IMR-90 (cell line): ENCODE measurements around the gene TTC21A. TPM values are rescaled to one million over a fixed set of nuclear protein-coding genes. Genes with fewer than 3 reads are reported as not detected.

Experiments
- ATAC-seq: fragments of 200-7000 bp; cut with Tn5 transposase; 2 replicates; pipeline ENCODE4 v1.9.1; 2020; ENCODE audit warnings: low read depth, mild to moderate bottlenecking, moderate library complexity
- BruUV-seq: library from RNA; stranded (reverse); fragments of 400-500 nt; replicated peaks from 2 replicates; lab custom pipeline; 2021; lab: Mats Ljungman, UMichigan
- CTCF ChIA-PET: fragments of 300-600 bp; formaldehyde crosslinking; extraction: SDS; loops from one replicate; lab custom pipeline; 2021; ENCODE audit warnings: antibody characterized with exemption; lab: Yijun Ruan, JAX
- POLR2A ChIA-PET: fragments of 300-600 bp; sonication (Branson Sonifier 250); formaldehyde crosslinking; loops from one replicate; lab custom pipeline; 2022; ENCODE audit warnings: antibody characterized with exemption; ENCODE audit not compliant: unreplicated experiment; lab: Charles Lee
- DNase-seq: peaks from one replicate; pipeline ENCODE4 v3.0.0; 2013
- H2AFZ ChIP-seq: replicated peaks from 2 replicates; pipeline ENCODE3; 2013; ENCODE audit warnings: low read length, mild to moderate bottlenecking; ENCODE audit not compliant: poor library complexity
- H2AK5ac ChIP-seq: 2 replicates; pipeline ENCODE4 v1.6.1; 2013; ENCODE audit warnings: low read depth, low read length, inconsistent platforms
- H2AK9ac ChIP-seq: replicated peaks from 2 replicates; pipeline ENCODE3; 2013; ENCODE audit warnings: mild to moderate bottlenecking, low read depth, low read length, moderate library complexity; ENCODE audit not compliant: poor library complexity
- H2BK120ac ChIP-seq: 2 replicates; pipeline ENCODE4 v1.6.1; 2013; ENCODE audit warnings: low read depth, low read length, inconsistent platforms
- H2BK15ac ChIP-seq: 3 replicates; pipeline ENCODE4 v1.6.1; 2013; ENCODE audit warnings: low read depth, low read length, inconsistent platforms
- H2BK20ac ChIP-seq: 2 replicates; pipeline ENCODE4 v1.6.1; 2013; ENCODE audit warnings: low read depth, mild to moderate bottlenecking, inconsistent platforms, low read length, moderate library complexity
- H2BK5ac ChIP-seq: 2 replicates; pipeline ENCODE4 v1.6.1; 2013; ENCODE audit warnings: mild to moderate bottlenecking, low read depth, low read length, inconsistent platforms; ENCODE audit not compliant: poor library complexity, severe bottlenecking
- H3K14ac ChIP-seq: replicated peaks from 2 replicates; pipeline ENCODE4 v1.6.1; 2013; ENCODE audit warnings: low read depth, low read length, inconsistent platforms
- H3K18ac ChIP-seq: 2 replicates; pipeline ENCODE4 v1.6.1; 2013; ENCODE audit warnings: low read depth, low read length, control low read depth
- H3K23ac ChIP-seq: 2 replicates; pipeline ENCODE4 v1.6.1; 2013; ENCODE audit warnings: low read depth, low read length, inconsistent platforms
- H3K27ac ChIP-seq: 2 replicates; pipeline ENCODE4 v1.5.1; 2013; ENCODE audit warnings: mild to moderate bottlenecking, control low read depth, low read length; ENCODE audit not compliant: insufficient read depth
- H3K27me3 ChIP-seq: 2 replicates; pipeline ENCODE4 v1.6.1; 2013; ENCODE audit warnings: low read length; ENCODE audit not compliant: control insufficient read depth, insufficient read depth
- H3K36me3 ChIP-seq: 2 replicates; pipeline ENCODE4 v1.6.1; 2013; ENCODE audit warnings: low read length, mixed read lengths; ENCODE audit not compliant: control insufficient read depth, insufficient read depth
- H3K4ac ChIP-seq: 2 replicates; pipeline ENCODE4 v1.6.1; 2013; ENCODE audit warnings: low read depth, low read length, inconsistent platforms
- H3K4me1 ChIP-seq: 2 replicates; pipeline ENCODE4 v1.6.1; 2013; ENCODE audit warnings: low read length, mixed read lengths; ENCODE audit not compliant: control insufficient read depth, insufficient read depth
- H3K4me2 ChIP-seq: 2 replicates; pipeline ENCODE4 v1.6.1; 2013; ENCODE audit warnings: low read depth, mild to moderate bottlenecking, control low read depth, low read length, moderate library complexity
- H3K4me3 ChIP-seq: 2 replicates; pipeline ENCODE4 v1.5.1; 2013; ENCODE audit warnings: low read depth, mild to moderate bottlenecking, control low read depth, low read length, moderate library complexity; ENCODE audit not compliant: insufficient read depth
- H3K56ac ChIP-seq: 2 replicates; pipeline ENCODE4 v1.6.1; 2013; ENCODE audit warnings: low read length, inconsistent platforms; ENCODE audit not compliant: insufficient read depth; ENCODE audit errors: extremely low read depth
- H3K79me1 ChIP-seq, 2 experiments: 2 replicates each; pipeline ENCODE4 v1.6.1; 2013; ENCODE audit warnings: low read length in 2 of 2, inconsistent platforms in 1 of 2, low read depth in 1 of 2
- H3K9ac ChIP-seq: 2 replicates; pipeline ENCODE4 v1.6.1; 2013; ENCODE audit warnings: low read depth, low read length, control low read depth
- H3K9me1 ChIP-seq: 2 replicates; pipeline ENCODE4 v1.6.1; 2013; ENCODE audit warnings: low read length, inconsistent platforms; ENCODE audit not compliant: insufficient read depth
- H3K9me3 ChIP-seq: 2 replicates; pipeline ENCODE4 v1.6.1; 2013; ENCODE audit warnings: low read length; ENCODE audit not compliant: control insufficient read depth, insufficient read depth
- H4K20me1 ChIP-seq: 2 replicates; pipeline ENCODE4 v1.6.1; 2013; ENCODE audit warnings: low read length, inconsistent platforms; ENCODE audit not compliant: insufficient read depth
- H4K5ac ChIP-seq: 2 replicates; pipeline ENCODE4 v1.6.1; 2013; ENCODE audit warnings: mild to moderate bottlenecking, low read depth, low read length, control low read depth
- H4K8ac ChIP-seq, 2 experiments: 2 replicates each; pipeline ENCODE4 v1.6.1; 2013; ENCODE audit warnings: low read depth in 2 of 2, low read length in 2 of 2, control low read depth in 1 of 2, inconsistent platforms in 1 of 2
- H4K91ac ChIP-seq: 2 replicates; pipeline ENCODE4 v1.6.1; 2013; ENCODE audit warnings: low read depth, low read length, inconsistent platforms; ENCODE audit not compliant: insufficient read depth
- BHLHE40 ChIP-seq: fragments of 150-350 bp; IDR thresholded peaks from 2 replicates; pipeline ENCODE4 v1.6.1; 2016; ENCODE audit warnings: mild to moderate bottlenecking, low read depth, low read length
- CEBPB ChIP-seq: IDR thresholded peaks from 2 replicates; pipeline ENCODE4 v1.6.1; 2012; ENCODE audit warnings: low read depth, low read length, improper control_type of control experiment
- CHD1 ChIP-seq: IDR thresholded peaks from 2 replicates; pipeline ENCODE4 v1.6.1; 2012; ENCODE audit warnings: low read depth, low read length, improper control_type of control experiment
- FOS ChIP-seq: fragments of 150-350 bp; IDR thresholded peaks from 2 replicates; pipeline ENCODE4 v1.6.1; 2016; ENCODE audit warnings: low read depth, low read length
- MAFK ChIP-seq: IDR thresholded peaks from 2 replicates; pipeline ENCODE4 v1.6.1; 2012; ENCODE audit warnings: low read depth, low read length, improper control_type of control experiment
- MAZ ChIP-seq: IDR thresholded peaks from 2 replicates; pipeline ENCODE4 v1.6.1; 2012; ENCODE audit warnings: low read depth, mild to moderate bottlenecking, low read length, improper control_type of control experiment, moderate library complexity, borderline replicate concordance
- MXI1 ChIP-seq: IDR thresholded peaks from 2 replicates; pipeline ENCODE4 v1.6.1; 2012; ENCODE audit warnings: low read depth, mild to moderate bottlenecking, low read length, moderate library complexity, borderline replicate concordance
- NFE2L2 ChIP-seq: fragments of 150-350 bp; IDR thresholded peaks from 2 replicates; pipeline ENCODE4 v1.6.1; 2016; ENCODE audit warnings: low read depth, mild to moderate bottlenecking, low read length
- POLR2A ChIP-seq: IDR thresholded peaks from 2 replicates; pipeline ENCODE4 v1.6.1; 2012; ENCODE audit warnings: mild to moderate bottlenecking, low read depth, low read length
- RAD21 ChIP-seq: IDR thresholded peaks from 2 replicates; pipeline ENCODE4 v1.6.1; 2012; ENCODE audit warnings: low read length, improper control_type of control experiment
- RCOR1 ChIP-seq: IDR thresholded peaks from 2 replicates; pipeline ENCODE4 v1.6.1; 2012; ENCODE audit warnings: mild to moderate bottlenecking, low read length, improper control_type of control experiment; ENCODE audit not compliant: insufficient replicate concordance
- RFX5 ChIP-seq: IDR thresholded peaks from 2 replicates; pipeline ENCODE4 v1.8.0; 2012; ENCODE audit warnings: low read depth, mild to moderate bottlenecking, low read length, moderate library complexity
- SMC3 ChIP-seq: fragments of 150-350 bp; IDR thresholded peaks from 2 replicates; pipeline ENCODE4 v1.6.1; 2016; ENCODE audit warnings: low read depth, mild to moderate bottlenecking, antibody characterized with exemption, low read length, moderate library complexity
- WGBS, 2 experiments: methylation state at CpG; one replicate each; pipeline versions ENCODE4 v1.1.5 to v1.1.7; 2013; ENCODE audit warnings: missing lambda C conversion rate in 2 of 2; ENCODE audit not compliant: insufficient read length in 1 of 2; ENCODE audit errors: extremely low coverage in 2 of 2; 5-methylcytosine and 5-hydroxymethylcytosine counted together
- dilution Hi-C: fragments of 300-500 bp; cut with HindIII; formaldehyde crosslinking; loops from one replicate; pipeline ENCODE4 v1.14.3; 2018; ENCODE audit warnings: low sequenced_read_pairs; ENCODE audit not compliant: unreplicated experiment
- in situ Hi-C: fragments of 300-500 bp; cut with MboI; formaldehyde crosslinking; loops from 3 replicates; pipeline ENCODE4 v1.14.3; 2019; ENCODE audit warnings: low sequenced_read_pairs, inconsistent platforms, mixed read lengths
- intact Hi-C: fragments of 100-400 bp; cut with micrococcal nuclease; formaldehyde crosslinking; loops from 2 replicates; pipeline ENCODE4 v1.10.0; 2022
- polyA plus RNA-seq, 3 experiments: library from polyadenylated mRNA; depleted of rRNA; stranded (reverse); fragments of >200 nt; gene quantifications; 2 replicates each; pipeline ENCODE4 v1.2.3, GENCODE V29; 2012; ENCODE audit warnings: low replicate concordance in 1 of 3
- total RNA-seq: library from RNA; depleted of rRNA; stranded (reverse); fragments of >200 nt; gene quantifications from 2 replicates; pipeline ENCODE4 v1.2.3, GENCODE V29; 2012
- TF ChIP-seq, protein P1 (sequence below): fragments of 150-350 bp; IDR thresholded peaks from 2 replicates; pipeline ENCODE4 v1.6.1; 2016; ENCODE audit warnings: low read depth, mild to moderate bottlenecking, low read length, moderate library complexity, borderline replicate concordance
- TF ChIP-seq, protein P2 (sequence below): conservative IDR thresholded peaks from 2 replicates; pipeline ENCODE4 v1.5.1; 2012; ENCODE audit warnings: mild to moderate bottlenecking, low read depth, low read length, improper control_type of control experiment
- TF ChIP-seq, protein P3 (sequence below): fragments of 150-350 bp; IDR thresholded peaks from 2 replicates; pipeline ENCODE4 v1.6.1; 2017; ENCODE audit warnings: mild to moderate bottlenecking, antibody characterized with exemption, low read length, low read depth

Gene TTC21A
- total and polyA plus RNA-seq, 2 of the 4 experiments (the other 2 are of a cell fraction), result 0.90 to 1.8 TPM

GRCh38 chr3:39121621-39122020 lies 14.1 kb downstream of the TTC21A start:
- H3K79me1 ChIP-seq, result no peaks in the 10 kb centered on the region
- DNase-seq (no peak), ATAC-seq (no peak)
- H3K27me3 ChIP-seq, result no peaks in the 10 kb centered on the region
- no peak overlapping the region for H4K8ac ChIP-seq
- no peak overlapping the region for H4K91ac ChIP-seq
- H3K36me3 ChIP-seq, result no peaks in the 10 kb centered on the region; the same call in 1 of the 2 replicates
- dilution Hi-C loops, result no loop called here
- intact Hi-C loops, result no loop called here
- no peak overlapping the region for H2BK15ac ChIP-seq
- ChIA-PET POLR2A (no interaction called here), CTCF (interaction anchor here (2.2 kb wide), 1 partner anchor 166 kb away, joined by 8 read pairs; no protein-coding TSS in a partner anchor)
- no TSS peak for BruUV-seq
- no peaks in the 10 kb centered on the region for H3K9me3 ChIP-seq
- no peak overlapping the region for H3K4me3 ChIP-seq
- no peak for TF ChIP-seq RAD21
- TF ChIP-seq RFX5, result no peak
- TF ChIP-seq, protein P1, sequence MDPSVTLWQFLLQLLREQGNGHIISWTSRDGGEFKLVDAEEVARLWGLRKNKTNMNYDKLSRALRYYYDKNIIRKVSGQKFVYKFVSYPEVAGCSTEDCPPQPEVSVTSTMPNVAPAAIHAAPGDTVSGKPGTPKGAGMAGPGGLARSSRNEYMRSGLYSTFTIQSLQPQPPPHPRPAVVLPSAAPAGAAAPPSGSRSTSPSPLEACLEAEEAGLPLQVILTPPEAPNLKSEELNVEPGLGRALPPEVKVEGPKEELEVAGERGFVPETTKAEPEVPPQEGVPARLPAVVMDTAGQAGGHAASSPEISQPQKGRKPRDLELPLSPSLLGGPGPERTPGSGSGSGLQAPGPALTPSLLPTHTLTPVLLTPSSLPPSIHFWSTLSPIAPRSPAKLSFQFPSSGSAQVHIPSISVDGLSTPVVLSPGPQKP, result no peak
- no peak for TF ChIP-seq SMC3
- TF ChIP-seq POLR2A, result no peak
- TF ChIP-seq MXI1, result no peak
- TF ChIP-seq MAFK, result no peak
- TF ChIP-seq, protein P2, sequence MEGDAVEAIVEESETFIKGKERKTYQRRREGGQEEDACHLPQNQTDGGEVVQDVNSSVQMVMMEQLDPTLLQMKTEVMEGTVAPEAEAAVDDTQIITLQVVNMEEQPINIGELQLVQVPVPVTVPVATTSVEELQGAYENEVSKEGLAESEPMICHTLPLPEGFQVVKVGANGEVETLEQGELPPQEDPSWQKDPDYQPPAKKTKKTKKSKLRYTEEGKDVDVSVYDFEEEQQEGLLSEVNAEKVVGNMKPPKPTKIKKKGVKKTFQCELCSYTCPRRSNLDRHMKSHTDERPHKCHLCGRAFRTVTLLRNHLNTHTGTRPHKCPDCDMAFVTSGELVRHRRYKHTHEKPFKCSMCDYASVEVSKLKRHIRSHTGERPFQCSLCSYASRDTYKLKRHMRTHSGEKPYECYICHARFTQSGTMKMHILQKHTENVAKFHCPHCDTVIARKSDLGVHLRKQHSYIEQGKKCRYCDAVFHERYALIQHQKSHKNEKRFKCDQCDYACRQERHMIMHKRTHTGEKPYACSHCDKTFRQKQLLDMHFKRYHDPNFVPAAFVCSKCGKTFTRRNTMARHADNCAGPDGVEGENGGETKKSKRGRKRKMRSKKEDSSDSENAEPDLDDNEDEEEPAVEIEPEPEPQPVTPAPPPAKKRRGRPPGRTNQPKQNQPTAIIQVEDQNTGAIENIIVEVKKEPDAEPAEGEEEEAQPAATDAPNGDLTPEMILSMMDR, result no peak
- no peak for TF ChIP-seq CEBPB
- TF ChIP-seq FOS, result no peak
- no peak for TF ChIP-seq NFE2L2
- TF ChIP-seq, protein P3, sequence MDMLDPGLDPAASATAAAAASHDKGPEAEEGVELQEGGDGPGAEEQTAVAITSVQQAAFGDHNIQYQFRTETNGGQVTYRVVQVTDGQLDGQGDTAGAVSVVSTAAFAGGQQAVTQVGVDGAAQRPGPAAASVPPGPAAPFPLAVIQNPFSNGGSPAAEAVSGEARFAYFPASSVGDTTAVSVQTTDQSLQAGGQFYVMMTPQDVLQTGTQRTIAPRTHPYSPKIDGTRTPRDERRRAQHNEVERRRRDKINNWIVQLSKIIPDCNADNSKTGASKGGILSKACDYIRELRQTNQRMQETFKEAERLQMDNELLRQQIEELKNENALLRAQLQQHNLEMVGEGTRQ, result no peak
- TF ChIP-seq RCOR1, result no peak
- TF ChIP-seq MAZ, result no peak
- no peak for TF ChIP-seq BHLHE40
- no peak for TF ChIP-seq CHD1
- H2AK9ac ChIP-seq, result no peak overlapping the region
- H3K9me1 ChIP-seq, result peaks cover 4% of the 10 kb centered on the region
- no peak overlapping the region for H3K9ac ChIP-seq
- no peak overlapping the region for H3K18ac ChIP-seq
- H3K14ac ChIP-seq, result no peak overlapping the region
- no peak overlapping the region for H3K4ac ChIP-seq
- H2BK20ac ChIP-seq, result no peak overlapping the region
- H3K4me1 ChIP-seq, result peaks cover 5% of the 10 kb centered on the region
- no peak overlapping the region for H2BK120ac ChIP-seq
- H3K27ac ChIP-seq, result no peak overlapping the region
- H2AFZ ChIP-seq, result no peak overlapping the region
- in situ Hi-C loops, result no loop called here
- H2AK5ac ChIP-seq, result no peak overlapping the region
- H4K5ac ChIP-seq, result no peak overlapping the region
- no peaks in the 10 kb centered on the region for H4K20me1 ChIP-seq
- H3K23ac ChIP-seq, result no peak overlapping the region
- no peak overlapping the region for H2BK5ac ChIP-seq
- no CpG with 5 or more reads among the region's 2 CpGs for WGBS, 2 experiments
- no peak overlapping the region for H3K56ac ChIP-seq
- no peak overlapping the region for H3K4me2 ChIP-seq
